Left lung (tissue), 10 donors: Measurements from ENCODE around the gene PPFIBP2. TPM values are rescaled to one million over a fixed set of nuclear protein-coding genes. Genes with fewer than 3 reads are reported as not detected.
A peak's percentile ranks its signal among the peaks of the same experiment; 100 is the strongest.

Experiments used
- ATAC-seq: fragments of 200-7000 bp; cut with Tn5 transposase; one replicate; pipeline ENCODE4 v1.9.1; 2020; ENCODE audit warnings: moderate library complexity
- DNase-seq, 4 donors: peaks; one replicate each; pipeline ENCODE4 v3.0.0-alpha.2; 2013 to 2020
- H3K27ac ChIP-seq, 2 donors: fragments of 200-600 bp; sonication (generic) in 1 of 2; one replicate each; pipeline versions ENCODE4 v1.5.0 to v1.8.0; 2020 to 2021
- H3K27me3 ChIP-seq, 2 donors: fragments of 200-600 bp; sonication (generic) in 1 of 2; one replicate each; pipeline versions ENCODE4 v1.5.0 to v1.8.0; 2020 to 2021
- H3K36me3 ChIP-seq, 2 donors: fragments of 200-600 bp; sonication (generic) in 1 of 2; one replicate each; pipeline versions ENCODE4 v1.5.0 to v1.8.0; 2020 to 2021
- H3K4me1 ChIP-seq, 2 donors: fragments of 200-600 bp; one replicate each; pipeline ENCODE4 v1.8.0; 2021
- H3K4me3 ChIP-seq, 2 donors: fragments of 200-600 bp; sonication (generic) in 1 of 2; one replicate each; pipeline versions ENCODE4 v1.5.0 to v1.8.0; 2020 to 2021; ENCODE audit warnings: mild to moderate bottlenecking in 1 of 2
- H3K9me3 ChIP-seq, 2 donors: fragments of 200-600 bp; sonication (generic) in 1 of 2; one replicate each; pipeline versions ENCODE4 v1.5.0 to v1.8.0; 2020 to 2021
- intact Hi-C, 2 donors: fragments of 100-400 bp; cut with DNase I; formaldehyde crosslinking; loops; one replicate each; pipeline versions ENCODE4 v1.11.2 to v1.14.2; 2022
- polyA plus RNA-seq, 6 donors: library from polyadenylated mRNA; unstranded; fragments of 120-200 nt; gene quantifications; one replicate each; pipeline ENCODE4 v1.2.1, GENCODE V29; 2013; ENCODE audit not compliant: insufficient read length in 6 of 6
- total RNA-seq, 2 donors: library from RNA; stranded (reverse); fragmentation: NEBNext Ultra II Directional; extraction: Animal tissue kit (Norgen Biotek cat#: 25700); gene quantifications; one replicate each; pipeline ENCODE4 v1.2.1, GENCODE V29; 2021
- TF ChIP-seq, protein P1 (sequence below), 2 donors: fragments of 200-600 bp; sonication (generic) in 1 of 2; IDR thresholded peaks; one replicate each; pipeline versions ENCODE4 v1.5.0 to v1.8.0; 2021; ENCODE audit warnings: antibody characterized with exemption in 2 of 2
- donor health status: DM: no; HTN: yes; CAD: no.
- donor health status: DM: no; HTN: no; CAD: no.

Gene PPFIBP2
- total and polyA plus RNA-seq, 8 donors, result 18.7 to 48.7 (median 37.3) TPM

DNA sequence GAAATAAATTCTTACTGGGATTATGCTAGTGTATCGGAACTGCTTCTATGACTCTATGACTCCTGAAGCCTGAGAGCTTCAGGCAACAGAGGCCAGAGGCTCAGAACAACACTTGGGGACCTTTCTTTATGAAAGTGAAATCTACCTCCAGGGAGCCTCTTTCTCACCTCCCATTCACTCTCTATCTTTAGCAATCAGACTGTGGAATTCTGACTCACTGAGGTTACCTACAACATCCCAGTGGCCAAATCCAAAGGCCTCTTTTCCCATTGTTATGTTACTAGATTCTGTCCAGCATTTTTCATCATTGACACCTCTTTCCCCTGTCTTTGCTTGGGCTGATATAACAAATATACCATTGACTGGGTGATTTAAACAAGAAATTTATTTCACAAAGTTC, 173.6 kb downstream of the PPFIBP2 start:
- no peaks in the 10 kb centered on the region for H3K4me1 ChIP-seq
- no peak for DNase-seq
- intact Hi-C loops, result no loop called here
- TF ChIP-seq, protein P1, sequence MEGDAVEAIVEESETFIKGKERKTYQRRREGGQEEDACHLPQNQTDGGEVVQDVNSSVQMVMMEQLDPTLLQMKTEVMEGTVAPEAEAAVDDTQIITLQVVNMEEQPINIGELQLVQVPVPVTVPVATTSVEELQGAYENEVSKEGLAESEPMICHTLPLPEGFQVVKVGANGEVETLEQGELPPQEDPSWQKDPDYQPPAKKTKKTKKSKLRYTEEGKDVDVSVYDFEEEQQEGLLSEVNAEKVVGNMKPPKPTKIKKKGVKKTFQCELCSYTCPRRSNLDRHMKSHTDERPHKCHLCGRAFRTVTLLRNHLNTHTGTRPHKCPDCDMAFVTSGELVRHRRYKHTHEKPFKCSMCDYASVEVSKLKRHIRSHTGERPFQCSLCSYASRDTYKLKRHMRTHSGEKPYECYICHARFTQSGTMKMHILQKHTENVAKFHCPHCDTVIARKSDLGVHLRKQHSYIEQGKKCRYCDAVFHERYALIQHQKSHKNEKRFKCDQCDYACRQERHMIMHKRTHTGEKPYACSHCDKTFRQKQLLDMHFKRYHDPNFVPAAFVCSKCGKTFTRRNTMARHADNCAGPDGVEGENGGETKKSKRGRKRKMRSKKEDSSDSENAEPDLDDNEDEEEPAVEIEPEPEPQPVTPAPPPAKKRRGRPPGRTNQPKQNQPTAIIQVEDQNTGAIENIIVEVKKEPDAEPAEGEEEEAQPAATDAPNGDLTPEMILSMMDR (IDR thresholded peaks at IDR 0.05), result no peak
- H3K27me3 ChIP-seq, result peaks cover 0 to 7% of the 10 kb centered on the region in 2 donors
- no peaks in the 10 kb centered on the region for H3K9me3 ChIP-seq
- H3K4me3 ChIP-seq, result no peak overlapping the region
- no peak overlapping the region for H3K27ac ChIP-seq
- no peak for ATAC-seq
- H3K36me3 ChIP-seq, result no peaks in the 10 kb centered on the region

DNA sequence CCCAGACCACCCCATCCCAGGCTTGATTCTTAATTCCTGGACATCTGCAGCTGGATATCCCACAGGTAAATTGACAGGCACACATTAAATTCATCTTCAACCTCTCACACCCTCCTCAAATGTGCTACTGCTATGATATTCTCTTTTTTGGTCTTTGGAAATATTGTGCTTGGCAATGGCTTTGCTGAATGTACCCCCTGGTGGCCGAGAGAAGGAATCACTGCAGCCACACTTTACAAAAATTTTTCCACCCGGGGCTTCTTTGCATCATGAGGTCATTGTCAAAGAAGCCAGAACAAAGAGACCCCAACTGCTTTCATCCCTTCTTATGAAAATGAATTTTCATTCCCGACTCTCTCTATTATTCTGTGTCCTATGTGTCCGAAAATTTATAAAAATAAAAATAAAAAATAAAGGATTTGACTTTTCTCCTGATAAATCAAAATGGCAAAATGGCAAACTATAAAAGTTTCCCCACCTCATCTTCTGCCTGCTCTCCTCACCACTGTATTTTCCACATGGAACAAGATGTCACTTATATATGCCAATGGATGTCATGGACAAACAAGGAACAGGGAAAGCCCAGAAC, 174.5 kb downstream of the PPFIBP2 start:
- H3K9me3 ChIP-seq, result no peaks in the 10 kb centered on the region
- peak; percentile 68 for ATAC-seq
- H3K4me1 ChIP-seq, result no peaks in the 10 kb centered on the region
- TF ChIP-seq, protein P1 (IDR thresholded peaks at IDR 0.05), result peak; percentile 50 to 71
- no peak overlapping the region for H3K27ac ChIP-seq
- no peaks in the 10 kb centered on the region for H3K36me3 ChIP-seq
- intact Hi-C loops, result no loop called here
- peaks cover 0 to 16% of the 10 kb centered on the region in 2 donors for H3K27me3 ChIP-seq
- peak in 2 of 4 donors; percentile 40 to 58 for DNase-seq
- no peak overlapping the region for H3K4me3 ChIP-seq

GRCh38 chr11:7689239-7689638, 175.4 kb downstream of the PPFIBP2 start:
- DNase-seq (no peak), ATAC-seq (no peak)
- intact Hi-C loops, result no loop called here
- Histone ChIP-seq H3K27me3 (peaks cover 0 to 25% of the 10 kb centered on the region in 2 donors), H3K9me3 (no peaks in the 10 kb centered on the region), H3K36me3 (no peaks in the 10 kb centered on the region), H3K4me1 (no peaks in the 10 kb centered on the region), H3K27ac (no peak overlapping the region), H3K4me3 (no peak overlapping the region)
- TF ChIP-seq, protein P1 (IDR thresholded peaks at IDR 0.05), result no peak

DNA sequence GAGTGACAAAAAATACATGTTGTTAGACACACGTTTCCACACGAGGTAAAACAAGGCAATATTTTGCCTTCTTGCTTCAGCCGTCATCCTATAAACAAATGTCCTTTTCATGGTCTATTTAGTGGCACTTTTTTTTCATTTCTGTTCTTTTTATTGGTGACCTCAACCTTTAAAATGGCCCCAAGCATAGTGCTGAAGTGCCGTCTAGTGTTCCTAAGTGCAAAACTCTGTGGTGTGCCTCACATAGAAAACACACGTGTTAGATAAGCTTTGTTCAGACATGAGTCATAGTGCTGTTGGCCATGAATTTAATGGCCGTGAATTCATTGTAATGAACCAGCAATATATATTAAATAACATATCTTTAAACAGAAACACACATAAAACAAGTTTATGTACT, 176.8 kb downstream of the PPFIBP2 start:
- Histone ChIP-seq H3K4me1 (no peaks in the 10 kb centered on the region), H3K4me3 (no peak overlapping the region), H3K36me3 (no peaks in the 10 kb centered on the region), H3K27me3 (peaks cover 0 to 25% of the 10 kb centered on the region in 2 donors), H3K9me3 (no peaks in the 10 kb centered on the region), H3K27ac (no peak overlapping the region)
- no peak for DNase-seq
- ATAC-seq, result no peak
- intact Hi-C loops, result loop anchor here in 1 of 2 donors (10.0 kb wide), 1 partner anchor 596 kb away; no protein-coding TSS in a partner anchor
- TF ChIP-seq, protein P1 (IDR thresholded peaks at IDR 0.05), result no peak

DNA sequence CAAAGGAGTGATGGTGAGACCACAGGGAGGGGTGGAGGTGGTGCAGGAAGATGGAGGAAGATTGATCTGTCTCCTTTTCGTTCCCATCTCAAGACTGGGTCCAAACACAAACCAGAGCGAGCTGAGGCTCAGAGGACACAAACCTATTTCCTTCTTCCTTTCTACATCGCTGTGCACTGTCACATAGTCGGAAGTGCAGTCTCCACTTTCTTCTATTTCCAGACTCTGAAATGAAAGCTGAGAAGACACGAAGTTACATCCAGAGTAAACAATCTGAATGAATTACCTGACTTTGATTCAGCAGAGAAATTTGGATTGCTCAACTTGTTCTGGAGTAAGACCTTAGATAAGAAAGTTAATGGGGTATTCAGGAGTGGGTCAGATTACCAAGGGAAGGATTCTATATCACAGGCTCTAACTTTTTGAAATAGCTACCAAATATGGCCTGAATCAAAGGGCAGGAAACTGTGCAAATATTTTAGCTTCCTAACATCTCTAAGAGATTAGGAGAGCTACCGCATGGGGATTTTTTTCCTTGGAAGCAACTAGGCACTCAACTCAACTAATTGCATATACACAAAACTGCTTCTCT, 178.1 kb downstream of the PPFIBP2 start:
- DNase-seq (no peak), ATAC-seq (no peak)
- H3K36me3 ChIP-seq, result no peaks in the 10 kb centered on the region
- intact Hi-C loops, result loop anchor here in 1 of 2 donors (10.0 kb wide), 1 partner anchor 597 kb away; no protein-coding TSS in a partner anchor
- no peaks in the 10 kb centered on the region for H3K9me3 ChIP-seq
- no peak overlapping the region for H3K27ac ChIP-seq
- H3K4me1 ChIP-seq, result no peaks in the 10 kb centered on the region
- TF ChIP-seq, protein P1 (IDR thresholded peaks at IDR 0.05), result no peak
- peaks cover 0 to 25% of the 10 kb centered on the region in 2 donors for H3K27me3 ChIP-seq
- no peak overlapping the region for H3K4me3 ChIP-seq
